Erythroblast (primary cell): ENCODE data around the gene QPCT.

Source experiments
- GATA1 ChIP-seq: IDR thresholded peaks from 2 replicates; pipeline ENCODE4 v1.6.1; 2011; ENCODE audit warnings: low read depth, mild to moderate bottlenecking, control low read depth, low read length, moderate library complexity
- POLR2A ChIP-seq: IDR thresholded peaks from 2 replicates; pipeline ENCODE4 v1.6.1; 2011; ENCODE audit warnings: mild to moderate bottlenecking, low read length

DNA sequence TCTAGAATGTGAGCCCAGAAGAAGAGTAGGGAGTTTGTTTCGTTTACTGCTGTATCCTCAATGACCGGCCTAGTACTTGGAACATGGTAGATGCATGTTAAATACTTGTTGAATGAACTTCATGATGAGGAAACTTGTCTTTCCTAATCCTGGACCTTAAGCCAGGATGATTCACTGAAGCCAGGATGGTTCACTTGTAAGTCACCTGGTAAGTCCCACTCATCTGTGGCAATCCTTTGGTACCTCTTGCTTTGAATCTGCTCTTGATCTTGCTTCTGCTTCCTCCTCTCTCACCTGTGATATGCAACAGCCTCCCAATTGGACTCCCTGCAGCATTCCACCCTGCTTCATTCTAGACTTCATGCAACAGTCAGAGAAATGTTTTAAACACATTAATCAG lies 43.6 kb downstream of the QPCT start:
- TF ChIP-seq POLR2A (no peak), GATA1 (no peak)
